ENCODE data around the gene DYNC1LI2. TPM values are rescaled to one million over a fixed set of nuclear protein-coding genes. Genes with fewer than 3 reads are reported as not detected.
"Not testable (repeated sequence)": the region's sequence is repeated elsewhere in the genome, so short reads cannot be mapped to it uniquely, and the experiment has no call there.

The DYNC1LI2 gene
- total RNA-seq, 6 donors from 2014 or later = 91.5 to 190 (median 132) TPM

- ATAC-seq (ENCODE audit: low FRiP score in 2 of 2) = no peak
- DNase-seq = no peak
- Histone ChIP-seq H3K27ac (no peak overlapping the region), H3K4me1 (peaks cover 0 to 10% (median 0%) of the 10 kb centered on the region in 4 donors), H3K36me3 (no peaks in the 10 kb centered on the region), H3K9me3 (no peaks in the 10 kb centered on the region), H3K4me3 (no peak overlapping the region), H3K27me3 (no peaks in the 10 kb centered on the region)
- TF ChIP-seq CTCF (IDR thresholded peaks at IDR 0.05) (no peak), POLR2A (IDR thresholded peaks at IDR 0.05) (no peak), POLR2AphosphoS5 (IDR thresholded peaks at IDR 0.05) (no peak), EP300 (IDR thresholded peaks at IDR 0.05) (no peak)
- 96 to 97% methylated on average over 7 to 9 of the region's 9 CpGs for WGBS, 2 donors
Measured at GRCh38 chr16:66687906-66688625, 63.3 kb downstream of the DYNC1LI2 start.

- WGBS, 2 donors = 93 to 96% methylated on average over 14 of the region's 14 CpGs
- H3K27me3 ChIP-seq; H3K9me3 ChIP-seq; H3K27ac ChIP-seq; H3K36me3 ChIP-seq; DNase-seq; H3K4me3 ChIP-seq; ATAC-seq (ENCODE audit: low FRiP score in 2 of 2); H3K4me1 ChIP-seq: not testable (repeated sequence)
Measured at GRCh38 chr16:66685501-66686115, 65.8 kb downstream of the DYNC1LI2 start.

GRCh38 chr16:66682271-66682670 is 69.1 kb downstream of the DYNC1LI2 start:
- H3K27ac ChIP-seq = no peak overlapping the region
- DNase-seq = no peak

GRCh38 chr16:66681676-66682075 is 69.7 kb downstream of the DYNC1LI2 start:
- TF ChIP-seq POLR2AphosphoS5 (IDR thresholded peaks at IDR 0.05) = no peak
- Histone ChIP-seq H3K4me3 (no peak overlapping the region), H3K27me3 (no peaks in the 10 kb centered on the region), H3K27ac (no peak overlapping the region), H3K9me3 (no peaks in the 10 kb centered on the region), H3K36me3 (peaks cover 0 to 11% (median 0%) of the 10 kb centered on the region in 4 donors), H3K4me1 (no peaks in the 10 kb centered on the region)
- 79 to 97% methylated on average over 4 of the region's 4 CpGs for WGBS, 2 donors
- ATAC-seq (ENCODE audit: low FRiP score in 2 of 2) (no peak), DNase-seq (no peak)

More at GRCh38 chr16:66682271-66682670, 69.1 kb downstream of the DYNC1LI2 start:
- no peak for ATAC-seq (ENCODE audit: low FRiP score in 2 of 2)
- Histone ChIP-seq H3K27me3 (no peaks in the 10 kb centered on the region), H3K4me1 (no peaks in the 10 kb centered on the region), H3K4me3 (no peak overlapping the region), H3K36me3 (peaks cover 0 to 11% (median 0%) of the 10 kb centered on the region in 4 donors), H3K9me3 (no peaks in the 10 kb centered on the region)
- no peak for TF ChIP-seq POLR2AphosphoS5 (IDR thresholded peaks at IDR 0.05)
- TF ChIP-seq POLR2A (IDR thresholded peaks at IDR 0.05) = no peak
- no peak for TF ChIP-seq EP300 (IDR thresholded peaks at IDR 0.05)
- no peak for TF ChIP-seq CTCF (IDR thresholded peaks at IDR 0.05)
- WGBS, 2 donors = 63 to 65% methylated on average over 1 of the region's 1 CpG

GRCh38 chr16:66678337-66678736 is 73.1 kb downstream of the DYNC1LI2 start:
- Histone ChIP-seq H3K27ac (no peak overlapping the region), H3K36me3 (peaks cover 0 to 11% (median 0%) of the 10 kb centered on the region in 4 donors), H3K4me1 (no peaks in the 10 kb centered on the region), H3K9me3 (no peaks in the 10 kb centered on the region), H3K4me3 (no peak overlapping the region), H3K27me3 (no peaks in the 10 kb centered on the region)
- WGBS, 2 donors = 90% methylated on average over 2 of the region's 2 CpGs
- DNase-seq = no peak
- TF ChIP-seq POLR2A (IDR thresholded peaks at IDR 0.05) (no peak), EP300 (IDR thresholded peaks at IDR 0.05) (no peak), CTCF (IDR thresholded peaks at IDR 0.05) (no peak), POLR2AphosphoS5 (IDR thresholded peaks at IDR 0.05) (no peak)
- no peak for ATAC-seq (ENCODE audit: low FRiP score in 2 of 2)

All from upper lobe of left lung (tissue), 6 donors.